ENCODE results near the gene OSBPL2.

DNA sequence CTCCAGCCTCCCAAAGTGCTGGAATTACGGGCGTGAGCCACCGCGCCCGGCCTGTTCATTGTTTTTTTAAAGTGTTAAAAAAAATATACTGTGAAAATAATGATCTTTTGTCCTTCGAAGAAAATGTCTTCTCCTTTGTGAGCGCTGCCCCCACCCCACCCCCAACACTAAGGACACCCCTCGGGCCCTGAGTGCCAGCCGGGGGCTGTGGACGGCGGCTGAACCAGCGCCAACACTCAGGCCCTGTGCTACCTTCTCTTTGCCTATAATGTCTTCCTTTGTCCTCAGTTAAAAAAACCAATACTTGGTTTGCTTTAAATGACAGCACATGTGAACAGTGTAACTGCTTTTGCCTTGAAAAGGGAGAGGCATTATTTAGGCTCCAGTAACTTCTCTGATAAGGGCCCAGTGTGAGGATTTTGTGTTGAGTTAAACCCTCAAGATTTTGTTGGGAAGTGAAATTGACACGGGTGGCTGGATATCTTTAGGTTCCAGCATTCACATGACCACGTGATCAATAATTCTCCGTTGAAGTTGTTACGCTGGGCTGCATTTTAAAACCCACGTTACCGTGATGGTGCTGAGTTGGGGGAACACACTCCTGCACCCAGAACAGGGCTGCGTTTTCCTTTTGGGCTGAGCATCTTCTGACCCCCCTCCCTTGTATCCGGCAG lies 54.9 kb downstream of the OSBPL2 start:
- TF ChIP-seq, protein P1, sequence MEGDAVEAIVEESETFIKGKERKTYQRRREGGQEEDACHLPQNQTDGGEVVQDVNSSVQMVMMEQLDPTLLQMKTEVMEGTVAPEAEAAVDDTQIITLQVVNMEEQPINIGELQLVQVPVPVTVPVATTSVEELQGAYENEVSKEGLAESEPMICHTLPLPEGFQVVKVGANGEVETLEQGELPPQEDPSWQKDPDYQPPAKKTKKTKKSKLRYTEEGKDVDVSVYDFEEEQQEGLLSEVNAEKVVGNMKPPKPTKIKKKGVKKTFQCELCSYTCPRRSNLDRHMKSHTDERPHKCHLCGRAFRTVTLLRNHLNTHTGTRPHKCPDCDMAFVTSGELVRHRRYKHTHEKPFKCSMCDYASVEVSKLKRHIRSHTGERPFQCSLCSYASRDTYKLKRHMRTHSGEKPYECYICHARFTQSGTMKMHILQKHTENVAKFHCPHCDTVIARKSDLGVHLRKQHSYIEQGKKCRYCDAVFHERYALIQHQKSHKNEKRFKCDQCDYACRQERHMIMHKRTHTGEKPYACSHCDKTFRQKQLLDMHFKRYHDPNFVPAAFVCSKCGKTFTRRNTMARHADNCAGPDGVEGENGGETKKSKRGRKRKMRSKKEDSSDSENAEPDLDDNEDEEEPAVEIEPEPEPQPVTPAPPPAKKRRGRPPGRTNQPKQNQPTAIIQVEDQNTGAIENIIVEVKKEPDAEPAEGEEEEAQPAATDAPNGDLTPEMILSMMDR (IDR thresholded peaks at IDR 0.05) = no peak
- TF ChIP-seq EZH2 (IDR thresholded peaks at IDR 0.05) = no peak

Data from neural progenitor cell (in vitro differentiated cells).